ENCODE results near the gene HMGXB3.

The HMGXB3 gene

GRCh38 chr5:150052226-150052955 is 51.9 kb downstream of the HMGXB3 start:
- Mint-ChIP-seq H3K27ac (peak overlapping the region; percentile 80 to 84), H3K27me3 (no peaks in the 10 kb centered on the region), H3K9me3 (no peaks in the 10 kb centered on the region), H3K4me3 (no peak overlapping the region), H3K4me1 (peaks cover 6% of the 10 kb centered on the region)
- ATAC-seq (no peak), DNase-seq (no peak)

DNA sequence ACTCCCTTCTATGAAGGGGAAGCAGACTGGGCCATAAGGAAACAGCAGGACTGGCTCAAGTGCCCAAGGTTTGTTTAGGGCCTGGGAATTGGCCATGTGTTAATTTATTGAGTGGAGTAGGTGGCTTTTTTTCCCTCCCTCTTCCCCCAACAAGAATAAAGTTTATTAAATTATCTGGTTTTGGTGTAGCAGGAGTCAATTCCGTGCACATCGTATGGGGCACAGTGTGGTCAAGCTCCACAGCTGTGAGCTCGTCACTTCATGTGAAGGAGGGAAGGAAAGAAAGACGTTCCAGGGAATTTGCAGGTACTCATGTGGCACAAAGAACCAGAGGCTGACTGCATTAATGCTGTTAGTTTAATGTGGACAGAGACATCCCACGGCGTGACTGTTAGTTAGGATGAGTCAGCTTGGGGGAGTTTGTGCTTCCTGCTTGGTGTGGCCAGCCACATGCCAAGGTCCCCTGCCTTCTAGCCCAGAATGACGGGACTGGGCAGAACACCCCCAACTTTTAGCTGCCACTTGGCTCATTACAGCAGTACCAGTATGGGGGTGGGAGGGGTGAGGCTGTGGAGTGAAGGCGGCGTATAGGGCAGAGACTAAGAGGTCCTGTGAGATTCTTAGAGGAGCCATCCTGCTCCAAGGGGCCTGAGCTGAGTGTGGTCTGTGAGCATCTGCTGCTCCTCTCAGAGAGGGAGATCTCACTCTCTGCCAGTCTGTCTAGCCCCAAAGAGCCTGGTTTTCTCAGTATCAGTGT is 52.6 kb downstream of the HMGXB3 start:
- ATAC-seq (peak; percentile 26), DNase-seq (no peak)
- H3K27ac Mint-ChIP-seq, result peak overlapping the region; percentile 59 to 80
- no peaks in the 10 kb centered on the region for H3K9me3 Mint-ChIP-seq
- no peak overlapping the region for H3K4me3 Mint-ChIP-seq
- peaks cover 6% of the 10 kb centered on the region for H3K4me1 Mint-ChIP-seq
- H3K27me3 Mint-ChIP-seq, result no peaks in the 10 kb centered on the region

GRCh38 chr5:150053713-150054392 is 53.3 kb downstream of the HMGXB3 start:
- H3K9me3 Mint-ChIP-seq, result no peaks in the 10 kb centered on the region
- H3K27me3 Mint-ChIP-seq, result no peaks in the 10 kb centered on the region
- ATAC-seq (no peak), DNase-seq (no peak)
- H3K4me3 Mint-ChIP-seq, result no peak overlapping the region
- peaks cover 12% of the 10 kb centered on the region for H3K4me1 Mint-ChIP-seq
- peak overlapping the region in 1 of 2 donors; percentile 45 for H3K27ac Mint-ChIP-seq

GRCh38 chr5:150054569-150054968 is 54.0 kb downstream of the HMGXB3 start:
- Mint-ChIP-seq H3K4me1 (peaks cover 14% of the 10 kb centered on the region), H3K4me3 (no peak overlapping the region), H3K27ac (no peak overlapping the region), H3K9me3 (no peaks in the 10 kb centered on the region), H3K27me3 (no peaks in the 10 kb centered on the region)
- ATAC-seq (no peak), DNase-seq (no peak)

DNA sequence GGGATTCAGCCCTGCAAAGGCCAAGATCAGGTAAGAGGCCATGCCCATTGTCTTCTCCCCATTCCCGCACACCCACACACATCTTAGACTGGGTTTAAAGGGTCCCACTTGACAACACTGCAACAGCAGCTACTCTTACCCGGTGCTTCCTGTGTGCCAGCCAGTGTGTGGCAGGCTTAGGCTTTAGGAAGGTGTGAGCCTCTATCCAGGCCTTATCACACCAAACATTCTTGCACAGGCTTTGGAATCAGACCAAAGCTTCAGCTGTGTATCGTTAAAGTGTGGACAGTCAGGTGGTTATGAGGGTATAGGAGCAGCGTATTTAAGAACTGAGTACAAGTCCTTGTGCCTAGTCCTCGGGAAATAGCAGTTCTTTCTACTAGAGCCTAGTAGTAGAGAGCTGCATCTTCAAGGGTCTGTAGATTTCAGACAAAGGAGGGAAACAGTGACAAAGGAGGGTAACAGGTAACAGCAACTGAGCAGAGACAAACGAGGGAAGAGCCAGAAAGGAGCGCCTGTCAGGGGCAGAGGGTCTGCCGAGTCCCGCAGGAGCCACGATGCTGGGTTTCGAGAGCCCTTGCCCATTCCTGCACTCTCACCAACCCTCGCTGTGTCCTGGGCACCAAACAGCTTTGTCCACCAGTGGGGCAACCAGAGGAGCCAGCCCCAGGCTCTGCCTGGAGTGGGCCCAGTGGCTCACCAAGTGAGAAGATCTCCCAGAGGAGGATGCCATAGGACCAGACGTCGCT is 55.0 kb downstream of the HMGXB3 start:
- H3K27me3 Mint-ChIP-seq, result no peaks in the 10 kb centered on the region
- H3K27ac Mint-ChIP-seq, result no peak overlapping the region
- ATAC-seq (no peak), DNase-seq (no peak)
- H3K9me3 Mint-ChIP-seq, result no peaks in the 10 kb centered on the region
- no peak overlapping the region for H3K4me3 Mint-ChIP-seq
- peaks cover 8% of the 10 kb centered on the region for H3K4me1 Mint-ChIP-seq

- Mint-ChIP-seq H3K27ac (no peak overlapping the region), H3K4me3 (no peak overlapping the region), H3K27me3 (no peaks in the 10 kb centered on the region), H3K4me1 (peaks cover 8% of the 10 kb centered on the region), H3K9me3 (no peaks in the 10 kb centered on the region)
- DNase-seq, result no peak
- no peak for ATAC-seq
These were observed 55.5 kb downstream of the HMGXB3 start for GRCh38 chr5:150056075-150056443.

- no peaks in the 10 kb centered on the region for H3K9me3 Mint-ChIP-seq
These were observed 56.5 kb downstream of the HMGXB3 start for GRCh38 chr5:150057052-150057451.

DNA sequence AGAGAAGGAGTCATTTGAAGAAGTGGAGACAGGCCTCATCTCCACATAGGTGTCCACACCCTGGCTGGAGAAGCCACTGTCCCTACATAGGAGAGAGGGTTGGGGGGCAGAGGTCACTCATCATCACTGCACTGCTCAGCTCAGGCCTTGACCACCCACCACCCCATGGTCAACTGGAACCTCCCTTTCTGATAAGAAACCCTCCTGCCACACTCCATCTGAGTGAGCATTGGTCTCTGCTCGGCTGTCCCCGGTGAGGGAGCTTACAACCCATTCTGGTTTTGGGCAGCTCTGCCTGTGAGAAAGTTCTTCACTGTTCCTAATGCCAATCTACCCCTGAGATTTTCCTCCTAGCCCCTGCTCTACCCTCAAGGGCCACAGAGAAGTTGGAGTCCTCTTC is 57.0 kb downstream of the HMGXB3 start:
- Mint-ChIP-seq H3K4me3 (no peak overlapping the region), H3K27me3 (no peaks in the 10 kb centered on the region), H3K4me1 (peaks cover 8% of the 10 kb centered on the region), H3K27ac (no peak overlapping the region), H3K9me3 (no peaks in the 10 kb centered on the region)
- no peak for DNase-seq
- ATAC-seq, result peak; percentile 22

More at GRCh38 chr5:150057052-150057451, 56.5 kb downstream of the HMGXB3 start:
- no peak for ATAC-seq
- DNase-seq, result no peak
- H3K4me3 Mint-ChIP-seq, result no peak overlapping the region
- peak overlapping the region in 1 of 2 donors; percentile 89 for H3K27ac Mint-ChIP-seq
- H3K27me3 Mint-ChIP-seq, result no peaks in the 10 kb centered on the region
- H3K4me1 Mint-ChIP-seq, result peaks cover 8% of the 10 kb centered on the region

GRCh38 chr5:150057996-150058395 is 57.5 kb downstream of the HMGXB3 start:
- H3K27me3 Mint-ChIP-seq, result no peaks in the 10 kb centered on the region
- no peak for DNase-seq
- no peaks in the 10 kb centered on the region for H3K9me3 Mint-ChIP-seq
- H3K27ac Mint-ChIP-seq, result no peak overlapping the region
- no peak for ATAC-seq
- H3K4me1 Mint-ChIP-seq, result peaks cover 8% of the 10 kb centered on the region
- H3K4me3 Mint-ChIP-seq, result no peak overlapping the region

DNA sequence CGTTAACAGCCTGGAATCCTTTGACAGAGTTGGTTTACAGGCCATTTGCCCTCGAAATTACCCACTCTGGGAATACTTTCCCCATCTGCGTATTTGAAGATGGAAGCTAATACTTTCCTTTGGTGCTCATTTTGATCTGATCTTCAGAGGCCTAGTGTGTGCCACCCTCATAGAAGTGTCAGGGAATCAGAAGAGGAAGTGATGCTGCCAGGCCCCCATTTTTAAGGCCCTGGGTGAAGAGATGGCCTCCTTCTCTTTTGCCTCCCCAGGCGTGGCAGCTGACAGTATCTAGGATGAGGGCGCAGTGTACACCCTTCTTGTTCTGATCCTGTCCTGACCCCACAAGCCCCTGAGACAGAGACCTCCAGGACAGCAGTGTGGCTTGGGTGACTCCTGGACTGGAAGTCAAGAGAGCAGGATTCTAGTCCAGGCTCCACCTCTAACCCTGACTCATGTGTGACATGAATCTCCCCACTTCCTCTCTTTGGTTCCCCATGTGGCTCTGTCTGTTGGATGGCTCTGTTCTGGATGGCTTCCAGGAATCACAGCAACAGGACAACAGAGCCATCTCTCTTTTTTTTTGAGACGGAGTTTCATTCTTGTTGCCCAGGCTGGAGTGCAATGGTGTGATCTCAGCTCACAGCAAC is 58.1 kb downstream of the HMGXB3 start:
- Mint-ChIP-seq H3K27ac (no peak overlapping the region), H3K4me3 (no peak overlapping the region), H3K27me3 (peaks cover 5% of the 10 kb centered on the region), H3K4me1 (peaks cover 8% of the 10 kb centered on the region), H3K9me3 (no peaks in the 10 kb centered on the region)
- no peak for DNase-seq
- no peak for ATAC-seq

GRCh38 chr5:150059623-150060022 is 59.1 kb downstream of the HMGXB3 start:
- Mint-ChIP-seq H3K4me1 (peaks cover 8% of the 10 kb centered on the region), H3K27ac (peak overlapping the region in 1 of 2 donors; percentile 81)

GRCh38 chr5:150060471-150060870 is 59.9 kb downstream of the HMGXB3 start:
- DNase-seq (no peak), ATAC-seq (no peak)
- Mint-ChIP-seq H3K4me1 (peaks cover 8% of the 10 kb centered on the region), H3K4me3 (no peak overlapping the region), H3K9me3 (no peaks in the 10 kb centered on the region), H3K27ac (no peak overlapping the region), H3K27me3 (peaks cover 21% of the 10 kb centered on the region)

More at GRCh38 chr5:150059623-150060022, 59.1 kb downstream of the HMGXB3 start:
- DNase-seq (no peak), ATAC-seq (no peak)
- H3K4me3 Mint-ChIP-seq, result no peak overlapping the region
- H3K9me3 Mint-ChIP-seq, result no peaks in the 10 kb centered on the region
- peaks cover 14% of the 10 kb centered on the region for H3K27me3 Mint-ChIP-seq

- Mint-ChIP-seq H3K27ac (peak overlapping the region in 1 of 2 donors; percentile 68), H3K9me3 (no peaks in the 10 kb centered on the region), H3K27me3 (peaks cover 23% of the 10 kb centered on the region), H3K4me1 (peaks cover 10% of the 10 kb centered on the region), H3K4me3 (no peak overlapping the region)
- DNase-seq (no peak), ATAC-seq (no peak)
These were observed 61.0 kb downstream of the HMGXB3 start for GRCh38 chr5:150061538-150061995.

DNA sequence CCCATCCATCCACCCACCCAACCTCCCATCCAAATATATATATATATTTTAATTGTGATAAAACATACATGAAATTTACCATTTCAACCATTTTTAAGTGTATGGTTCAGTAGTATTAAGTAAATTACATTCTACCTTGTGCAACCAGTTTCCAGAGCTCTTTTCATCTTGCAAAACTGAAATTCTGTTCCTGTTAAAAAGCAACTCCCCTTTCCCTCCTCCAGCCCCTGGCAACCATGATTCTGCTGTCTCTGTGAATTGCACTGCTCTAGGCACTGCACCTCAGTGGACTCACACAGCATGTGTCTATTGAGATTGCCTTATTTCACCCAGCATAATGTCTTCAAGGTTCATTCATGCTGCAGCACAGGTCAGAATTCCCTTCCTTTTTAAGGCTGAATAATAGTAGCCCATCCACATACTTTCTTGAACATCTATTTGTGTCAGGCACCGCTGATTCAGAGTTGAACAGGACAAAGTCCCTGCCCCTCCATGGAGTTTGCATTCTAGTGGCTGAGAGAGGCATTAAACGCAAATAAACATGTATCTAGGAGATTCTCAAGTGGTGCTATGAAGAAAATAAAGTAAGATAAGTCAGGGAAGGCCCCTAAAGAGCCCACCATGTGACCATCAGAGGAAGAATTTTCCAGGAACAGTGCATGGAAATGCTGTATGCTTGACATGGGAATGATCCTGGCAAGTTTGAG is 61.8 kb downstream of the HMGXB3 start:
- Mint-ChIP-seq H3K27me3 (peaks cover 23% of the 10 kb centered on the region), H3K4me3 (no peak overlapping the region), H3K9me3 (no peaks in the 10 kb centered on the region), H3K4me1 (peaks cover 18% of the 10 kb centered on the region), H3K27ac (peak overlapping the region in 1 of 2 donors; percentile 52)
- DNase-seq, result no peak
- ATAC-seq, result no peak
